ENCODE measurements around the gene SBK2. TPM values are rescaled to one million over a fixed set of nuclear protein-coding genes. Genes with fewer than 3 reads are reported as not detected.

Gene SBK2
- total RNA-seq, 1 donor from 2014 or later: not detected

DNA sequence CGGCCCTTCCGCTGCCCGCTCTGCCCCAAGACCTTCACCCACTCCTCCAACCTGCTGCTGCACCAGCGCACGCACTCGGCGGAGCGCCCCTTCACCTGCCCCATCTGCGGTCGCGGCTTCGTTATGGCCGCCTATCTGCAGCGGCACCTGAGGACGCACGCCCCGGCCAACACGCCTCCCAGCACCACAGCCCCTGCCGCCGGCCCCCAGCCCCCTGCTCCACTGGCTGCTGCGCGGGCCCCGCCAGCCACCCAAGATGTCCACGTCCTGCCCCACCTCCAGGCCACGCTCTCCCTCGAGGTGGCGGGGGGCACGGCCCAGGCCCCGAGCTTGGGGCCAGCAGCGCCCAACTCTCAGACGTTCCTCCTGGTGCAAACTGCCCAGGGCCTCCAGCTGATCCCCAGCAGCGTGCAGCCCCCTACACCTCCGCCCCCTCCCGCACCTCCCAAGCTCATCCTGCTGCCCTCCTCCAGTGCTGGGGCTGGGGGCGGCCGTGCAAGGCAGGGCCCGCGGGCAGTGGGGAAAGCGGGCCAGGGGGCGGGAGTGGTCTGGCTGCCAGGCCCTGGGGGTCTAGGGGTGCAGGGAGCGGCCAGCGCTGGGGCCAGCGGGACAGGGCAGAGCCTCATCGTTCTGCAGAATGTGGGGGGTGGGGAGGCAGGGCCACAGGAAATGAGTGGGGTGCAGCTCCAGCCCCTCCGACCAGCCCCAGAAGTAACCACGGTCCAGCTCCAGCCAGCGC is 53.8 kb downstream of the SBK2 start:
- intact Hi-C loops (cut with DNase I): no loop called here
- Histone ChIP-seq H3K4me3 (no peak overlapping the region), H3K9me3 (no peaks in the 10 kb centered on the region), H3K36me3 (peaks cover 5% of the 10 kb centered on the region), H3K4me1 (peaks cover 8% of the 10 kb centered on the region), H3K27ac (no peak overlapping the region), H3K27me3 (no peaks in the 10 kb centered on the region)
- ATAC-seq (no peak), DNase-seq (no peak)
- TF ChIP-seq, protein P1, sequence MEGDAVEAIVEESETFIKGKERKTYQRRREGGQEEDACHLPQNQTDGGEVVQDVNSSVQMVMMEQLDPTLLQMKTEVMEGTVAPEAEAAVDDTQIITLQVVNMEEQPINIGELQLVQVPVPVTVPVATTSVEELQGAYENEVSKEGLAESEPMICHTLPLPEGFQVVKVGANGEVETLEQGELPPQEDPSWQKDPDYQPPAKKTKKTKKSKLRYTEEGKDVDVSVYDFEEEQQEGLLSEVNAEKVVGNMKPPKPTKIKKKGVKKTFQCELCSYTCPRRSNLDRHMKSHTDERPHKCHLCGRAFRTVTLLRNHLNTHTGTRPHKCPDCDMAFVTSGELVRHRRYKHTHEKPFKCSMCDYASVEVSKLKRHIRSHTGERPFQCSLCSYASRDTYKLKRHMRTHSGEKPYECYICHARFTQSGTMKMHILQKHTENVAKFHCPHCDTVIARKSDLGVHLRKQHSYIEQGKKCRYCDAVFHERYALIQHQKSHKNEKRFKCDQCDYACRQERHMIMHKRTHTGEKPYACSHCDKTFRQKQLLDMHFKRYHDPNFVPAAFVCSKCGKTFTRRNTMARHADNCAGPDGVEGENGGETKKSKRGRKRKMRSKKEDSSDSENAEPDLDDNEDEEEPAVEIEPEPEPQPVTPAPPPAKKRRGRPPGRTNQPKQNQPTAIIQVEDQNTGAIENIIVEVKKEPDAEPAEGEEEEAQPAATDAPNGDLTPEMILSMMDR (IDR thresholded peaks at IDR 0.05): no peak

DNA sequence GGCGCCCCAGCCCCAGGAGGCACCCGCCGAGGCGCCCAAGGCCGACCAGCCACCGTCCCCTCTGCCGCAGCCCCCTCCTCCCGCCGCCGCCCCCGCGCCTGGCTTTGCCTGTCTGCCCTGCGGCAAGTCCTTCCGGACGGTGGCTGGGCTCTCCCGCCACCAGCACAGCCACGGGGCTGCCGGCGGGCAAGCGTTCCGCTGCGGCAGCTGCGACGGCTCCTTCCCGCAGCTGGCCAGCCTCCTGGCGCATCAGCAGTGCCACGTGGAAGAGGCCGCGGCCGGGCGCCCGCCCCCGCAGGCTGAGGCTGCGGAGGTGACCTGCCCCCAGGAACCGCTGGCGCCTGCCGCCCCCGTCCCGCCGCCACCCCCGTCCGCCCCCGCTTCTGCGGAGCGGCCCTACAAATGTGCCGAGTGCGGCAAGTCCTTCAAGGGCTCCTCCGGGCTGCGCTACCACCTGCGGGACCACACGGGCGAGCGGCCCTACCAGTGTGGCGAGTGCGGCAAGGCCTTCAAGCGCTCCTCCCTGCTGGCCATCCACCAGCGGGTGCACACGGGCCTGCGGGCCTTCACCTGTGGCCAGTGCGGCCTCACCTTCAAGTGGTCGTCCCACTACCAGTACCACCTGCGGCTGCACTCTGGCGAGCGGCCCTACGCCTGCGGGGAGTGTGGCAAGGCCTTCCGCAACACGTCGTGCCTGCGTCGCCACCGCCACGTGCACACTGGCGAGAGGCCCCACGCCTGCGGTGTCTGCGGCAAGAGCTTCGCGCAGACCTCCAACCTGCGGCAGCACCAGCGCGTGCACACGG is 54.6 kb downstream of the SBK2 start:
- Histone ChIP-seq H3K27ac (no peak overlapping the region), H3K27me3 (no peaks in the 10 kb centered on the region), H3K36me3 (peaks cover 5% of the 10 kb centered on the region), H3K4me1 (peaks cover 13% of the 10 kb centered on the region), H3K9me3 (no peaks in the 10 kb centered on the region), H3K4me3 (no peak overlapping the region)
- TF ChIP-seq, protein P1 (IDR thresholded peaks at IDR 0.05): no peak
- intact Hi-C loops (cut with DNase I): no loop called here
- DNase-seq: no peak
- ATAC-seq: no peak

DNA sequence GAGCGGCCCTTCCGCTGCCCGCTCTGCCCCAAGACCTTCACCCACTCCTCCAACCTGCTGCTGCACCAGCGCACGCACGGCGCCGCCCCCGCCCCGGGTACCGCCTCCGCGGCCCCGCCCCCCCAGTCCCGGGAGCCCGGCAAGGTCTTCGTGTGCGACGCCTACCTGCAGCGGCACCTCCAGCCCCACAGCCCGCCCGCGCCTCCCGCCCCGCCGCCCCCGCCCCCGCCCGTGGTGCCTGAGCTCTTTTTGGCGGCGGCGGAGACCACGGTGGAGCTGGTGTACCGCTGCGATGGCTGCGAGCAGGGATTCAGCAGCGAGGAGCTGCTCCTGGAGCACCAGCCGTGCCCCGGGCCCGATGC is 55.2 kb downstream of the SBK2 start:
- DNase-seq (no peak), ATAC-seq (no peak)
- TF ChIP-seq, protein P1 (IDR thresholded peaks at IDR 0.05): no peak
- intact Hi-C loops (cut with DNase I): no loop called here
- H3K4me1 ChIP-seq: peaks cover 15% of the 10 kb centered on the region
- H3K9me3 ChIP-seq: no peaks in the 10 kb centered on the region
- H3K27ac ChIP-seq: no peak overlapping the region
- peaks cover 5% of the 10 kb centered on the region for H3K36me3 ChIP-seq
- H3K27me3 ChIP-seq: no peaks in the 10 kb centered on the region
- no peak overlapping the region for H3K4me3 ChIP-seq

DNA sequence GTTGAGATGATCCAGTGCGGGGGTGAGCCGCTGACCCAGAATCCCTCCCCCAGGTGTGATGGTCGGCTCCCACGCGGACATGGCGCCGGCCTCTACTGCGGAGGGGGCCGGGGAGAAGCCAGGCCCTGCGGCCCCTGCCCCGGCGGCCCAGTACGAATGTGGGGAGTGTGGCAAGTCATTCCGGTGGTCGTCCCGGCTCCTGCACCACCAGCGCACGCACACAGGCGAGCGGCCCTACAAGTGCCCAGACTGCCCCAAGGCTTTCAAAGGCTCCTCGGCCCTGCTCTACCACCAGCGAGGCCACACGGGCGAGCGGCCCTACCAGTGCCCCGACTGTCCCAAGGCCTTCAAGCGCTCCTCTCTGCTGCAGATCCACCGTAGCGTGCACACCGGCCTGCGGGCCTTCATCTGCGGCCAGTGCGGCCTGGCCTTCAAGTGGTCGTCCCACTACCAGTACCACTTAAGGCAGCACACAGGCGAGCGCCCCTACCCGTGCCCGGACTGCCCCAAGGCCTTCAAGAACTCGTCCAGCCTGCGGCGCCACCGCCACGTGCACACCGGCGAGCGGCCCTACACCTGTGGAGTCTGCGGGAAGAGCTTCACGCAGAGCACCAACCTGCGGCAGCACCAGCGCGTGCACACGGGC is 55.7 kb downstream of the SBK2 start:
- Histone ChIP-seq H3K4me1 (peaks cover 15% of the 10 kb centered on the region), H3K4me3 (no peak overlapping the region), H3K36me3 (peaks cover 5% of the 10 kb centered on the region), H3K27me3 (no peaks in the 10 kb centered on the region), H3K9me3 (no peaks in the 10 kb centered on the region), H3K27ac (no peak overlapping the region)
- TF ChIP-seq, protein P1 (IDR thresholded peaks at IDR 0.05): no peak
- intact Hi-C loops (cut with DNase I): no loop called here
- DNase-seq: no peak
- ATAC-seq: no peak

DNA sequence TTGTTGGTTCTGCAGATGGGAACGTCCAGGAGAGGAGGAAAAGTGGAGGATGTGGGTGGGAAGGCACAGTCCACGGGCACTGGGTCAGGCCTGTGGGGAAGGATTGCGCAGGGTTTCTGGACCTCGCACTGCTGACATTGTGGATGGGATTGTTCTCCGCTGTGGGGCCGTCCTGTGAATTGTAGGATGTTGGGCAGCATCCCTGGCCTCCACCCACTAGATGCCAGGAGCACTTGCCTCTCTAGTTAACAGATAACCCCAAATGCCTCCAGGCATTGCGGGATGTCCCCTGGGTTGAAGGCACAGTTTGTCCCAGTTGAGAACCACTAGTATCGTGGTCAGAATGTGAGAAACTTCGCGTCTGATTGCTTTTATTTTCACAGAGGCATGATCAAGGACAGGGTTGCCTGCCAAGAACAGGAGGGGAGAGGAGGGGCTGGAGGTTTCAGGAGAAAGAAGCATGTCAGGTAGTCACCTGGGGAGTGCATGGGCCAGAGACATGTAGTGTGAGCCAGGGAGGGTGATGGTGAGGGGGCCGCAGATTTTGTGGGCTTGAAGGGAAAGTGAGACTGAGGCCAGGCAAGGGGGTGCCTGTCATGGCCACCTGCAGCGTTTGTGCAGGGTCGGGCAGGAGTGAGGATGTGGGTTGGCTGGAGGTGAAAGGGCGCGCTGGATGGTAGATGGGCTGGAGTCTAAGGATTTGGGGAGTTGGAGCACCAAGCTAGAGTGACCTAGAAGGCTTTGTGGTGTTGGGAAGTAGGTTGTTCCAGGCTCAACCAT is 57.3 kb downstream of the SBK2 start:
- H3K27ac ChIP-seq: no peak overlapping the region
- TF ChIP-seq, protein P1 (IDR thresholded peaks at IDR 0.05): no peak
- DNase-seq (no peak), ATAC-seq (no peak)
- no peak overlapping the region for H3K4me3 ChIP-seq
- H3K9me3 ChIP-seq: no peaks in the 10 kb centered on the region
- intact Hi-C loops (cut with DNase I): no loop called here
- H3K36me3 ChIP-seq: peaks cover 5% of the 10 kb centered on the region
- H3K4me1 ChIP-seq: peaks cover 19% of the 10 kb centered on the region
- H3K27me3 ChIP-seq: no peaks in the 10 kb centered on the region

All from upper lobe of right lung (tissue), 1 donor.